GM23338 (cell line): ENCODE measurements around the gene NRIP1.

Experiments
- CREB1 ChIP-seq: fragments of 250-450 bp; sonication (Bioruptor Pico); IDR thresholded peaks from 2 replicates; pipeline ENCODE4 v1.5.0; 2020; ENCODE audit warnings: low read depth, mild to moderate bottlenecking, moderate library complexity
- EZH2 ChIP-seq: fragments of 200-600 bp; sonication (generic); IDR thresholded peaks from one replicate; pipeline ENCODE4 v1.8.0; 2017; ENCODE audit warnings: antibody characterized with exemption, mild to moderate bottlenecking, low read depth; ENCODE audit not compliant: unreplicated experiment
- TF ChIP-seq, protein P1 (sequence below), 2 experiments: fragments of 200-600 bp in 1 of 2; sonication (generic) in 1 of 2; conservative IDR thresholded peaks; 2 replicates each; pipeline versions ENCODE4 v1.5.1 to v1.6.1; 2016 to 2017; ENCODE audit warnings: antibody characterized with exemption in 2 of 2, low read depth in 2 of 2, mild to moderate bottlenecking in 2 of 2, moderate library complexity in 1 of 2

DNA sequence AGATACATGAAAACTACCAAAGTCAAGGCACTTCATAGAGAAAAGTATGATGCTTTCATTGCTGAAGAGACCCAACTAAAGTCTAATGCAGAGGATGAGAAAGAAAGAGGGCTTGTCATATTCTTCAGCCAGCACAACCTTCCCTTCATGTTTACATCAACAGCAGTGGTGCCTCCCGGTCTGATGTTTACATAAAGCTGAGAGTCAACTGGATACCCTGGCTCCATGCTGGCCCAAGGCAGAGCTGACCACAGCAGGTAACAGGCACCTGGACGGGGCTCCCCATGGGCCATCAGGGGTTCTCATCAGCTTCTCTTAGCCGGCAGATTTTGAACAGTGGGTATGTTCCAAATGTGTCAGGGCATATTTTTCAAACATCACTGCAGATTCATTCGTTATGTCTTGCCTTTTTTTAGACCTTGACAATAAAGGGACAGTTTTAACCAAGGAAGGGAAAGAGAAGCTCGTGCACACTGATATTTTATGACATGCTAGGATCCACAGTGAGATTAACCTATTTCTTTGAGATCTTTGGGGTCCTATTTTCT lies 117.1 kb downstream of the NRIP1 start:
- no peak for TF ChIP-seq CREB1 (CRISPR knock-in tag)
- TF ChIP-seq, protein P1, sequence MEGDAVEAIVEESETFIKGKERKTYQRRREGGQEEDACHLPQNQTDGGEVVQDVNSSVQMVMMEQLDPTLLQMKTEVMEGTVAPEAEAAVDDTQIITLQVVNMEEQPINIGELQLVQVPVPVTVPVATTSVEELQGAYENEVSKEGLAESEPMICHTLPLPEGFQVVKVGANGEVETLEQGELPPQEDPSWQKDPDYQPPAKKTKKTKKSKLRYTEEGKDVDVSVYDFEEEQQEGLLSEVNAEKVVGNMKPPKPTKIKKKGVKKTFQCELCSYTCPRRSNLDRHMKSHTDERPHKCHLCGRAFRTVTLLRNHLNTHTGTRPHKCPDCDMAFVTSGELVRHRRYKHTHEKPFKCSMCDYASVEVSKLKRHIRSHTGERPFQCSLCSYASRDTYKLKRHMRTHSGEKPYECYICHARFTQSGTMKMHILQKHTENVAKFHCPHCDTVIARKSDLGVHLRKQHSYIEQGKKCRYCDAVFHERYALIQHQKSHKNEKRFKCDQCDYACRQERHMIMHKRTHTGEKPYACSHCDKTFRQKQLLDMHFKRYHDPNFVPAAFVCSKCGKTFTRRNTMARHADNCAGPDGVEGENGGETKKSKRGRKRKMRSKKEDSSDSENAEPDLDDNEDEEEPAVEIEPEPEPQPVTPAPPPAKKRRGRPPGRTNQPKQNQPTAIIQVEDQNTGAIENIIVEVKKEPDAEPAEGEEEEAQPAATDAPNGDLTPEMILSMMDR (conservative IDR thresholded peaks at IDR 0.05; ENCODE audit: low read depth in 2 of 2), result no peak
- no peak for TF ChIP-seq EZH2
